Gastrocnemius medialis (tissue), 4 donors: ENCODE measurements around the gene SLCO3A1.

Source experiments
- POLR2A ChIP-seq, 2 donors: fragments of 450-650 bp; IDR thresholded peaks; one replicate each; pipeline ENCODE4 v1.6.1; 2017; ENCODE audit warnings: antibody characterized with exemption in 2 of 2, mild to moderate bottlenecking in 2 of 2, moderate library complexity in 2 of 2
- TF ChIP-seq, protein P1 (sequence below), 5 experiments: fragments of 450-650 bp in 3 of 5; fragments of 200-600 bp in 2 of 5; sonication (generic) in 2 of 5; IDR thresholded peaks in 4 of 5; conservative IDR thresholded peaks in 1 of 5; 1 replicate in 4 of 5; 2 replicates in 1 of 5; pipeline ENCODE4 v1.5.1; 2016 to 2019; ENCODE audit warnings: antibody characterized with exemption in 5 of 5, mild to moderate bottlenecking in 3 of 5, moderate library complexity in 3 of 5

DNA sequence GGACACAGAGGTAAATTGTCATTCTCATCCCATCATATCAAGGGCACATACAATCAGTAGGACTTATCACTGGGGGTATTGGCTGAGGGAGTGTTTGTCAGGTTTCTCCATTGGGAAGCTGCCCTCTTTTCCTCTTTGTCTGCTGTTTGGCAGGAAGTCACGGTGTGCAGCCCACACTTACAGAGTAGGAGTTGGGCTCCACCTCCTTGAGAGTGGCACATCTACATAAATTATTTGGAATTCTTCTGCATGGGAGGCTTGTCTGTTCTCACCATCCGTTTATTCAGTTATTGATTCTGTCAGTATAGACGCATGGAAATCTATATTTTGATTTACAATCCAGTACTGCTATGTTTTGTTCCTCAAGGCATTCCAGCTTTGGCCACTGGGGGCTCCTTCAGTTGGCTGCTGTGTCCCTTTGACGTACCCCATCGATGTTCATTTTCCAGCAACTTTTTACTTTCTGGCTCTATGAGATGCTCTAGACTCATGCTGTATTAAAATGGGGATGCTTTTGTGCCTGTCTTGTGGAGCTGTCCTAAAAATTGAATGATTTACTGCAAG lies 200.3 kb downstream of the SLCO3A1 start:
- TF ChIP-seq, protein P1, sequence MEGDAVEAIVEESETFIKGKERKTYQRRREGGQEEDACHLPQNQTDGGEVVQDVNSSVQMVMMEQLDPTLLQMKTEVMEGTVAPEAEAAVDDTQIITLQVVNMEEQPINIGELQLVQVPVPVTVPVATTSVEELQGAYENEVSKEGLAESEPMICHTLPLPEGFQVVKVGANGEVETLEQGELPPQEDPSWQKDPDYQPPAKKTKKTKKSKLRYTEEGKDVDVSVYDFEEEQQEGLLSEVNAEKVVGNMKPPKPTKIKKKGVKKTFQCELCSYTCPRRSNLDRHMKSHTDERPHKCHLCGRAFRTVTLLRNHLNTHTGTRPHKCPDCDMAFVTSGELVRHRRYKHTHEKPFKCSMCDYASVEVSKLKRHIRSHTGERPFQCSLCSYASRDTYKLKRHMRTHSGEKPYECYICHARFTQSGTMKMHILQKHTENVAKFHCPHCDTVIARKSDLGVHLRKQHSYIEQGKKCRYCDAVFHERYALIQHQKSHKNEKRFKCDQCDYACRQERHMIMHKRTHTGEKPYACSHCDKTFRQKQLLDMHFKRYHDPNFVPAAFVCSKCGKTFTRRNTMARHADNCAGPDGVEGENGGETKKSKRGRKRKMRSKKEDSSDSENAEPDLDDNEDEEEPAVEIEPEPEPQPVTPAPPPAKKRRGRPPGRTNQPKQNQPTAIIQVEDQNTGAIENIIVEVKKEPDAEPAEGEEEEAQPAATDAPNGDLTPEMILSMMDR (IDR thresholded peaks at IDR 0.05 in 4 of 5, conservative IDR thresholded peaks at IDR 0.05 in 1 of 5) = peak in 1 of 5 experiments; percentile 16
- TF ChIP-seq POLR2A (IDR thresholded peaks at IDR 0.05) = no peak
